HG03135 (cell line): Measurements from ENCODE around the gene P2RX3.
"Not testable (repeated sequence)": the region's sequence is repeated elsewhere in the genome, so short reads cannot be mapped to it uniquely, and the experiment has no call there.

ENCODE experiments used
- ATAC-seq: cut with Tn5 transposase; IDR thresholded peaks from one replicate; pipeline ENCODE4 v1.9.1; 2021; ENCODE audit warnings: mild to moderate bottlenecking, moderate library complexity; ENCODE audit not compliant: unreplicated experiment

The P2RX3 gene

DNA sequence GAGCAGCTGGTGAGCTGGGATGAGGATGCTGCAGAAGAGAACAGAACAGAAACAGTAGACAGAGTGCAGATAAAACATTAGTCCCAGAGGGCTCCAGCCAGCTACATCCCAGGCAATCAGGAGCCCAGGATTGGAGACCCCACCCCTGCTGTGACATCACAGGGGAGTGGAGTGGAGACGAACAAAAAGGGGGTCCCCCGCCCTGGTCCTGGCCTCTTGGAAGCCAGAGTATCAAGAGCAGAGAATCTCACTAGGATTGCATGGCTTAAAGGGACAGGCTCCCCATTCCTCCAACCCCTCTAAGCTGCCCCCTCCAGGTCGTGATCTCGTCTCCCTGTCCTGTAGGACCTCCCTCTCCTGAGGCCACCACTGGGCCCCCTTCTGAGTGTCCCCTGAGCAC is at the start of gene P2RX3:
P2RX3 (plus strand) TSS at position 211 of the 400 bp plus-strand sequence. CDS start 199 bp downstream, outside the sequence.
- ATAC-seq: no peak

DNA sequence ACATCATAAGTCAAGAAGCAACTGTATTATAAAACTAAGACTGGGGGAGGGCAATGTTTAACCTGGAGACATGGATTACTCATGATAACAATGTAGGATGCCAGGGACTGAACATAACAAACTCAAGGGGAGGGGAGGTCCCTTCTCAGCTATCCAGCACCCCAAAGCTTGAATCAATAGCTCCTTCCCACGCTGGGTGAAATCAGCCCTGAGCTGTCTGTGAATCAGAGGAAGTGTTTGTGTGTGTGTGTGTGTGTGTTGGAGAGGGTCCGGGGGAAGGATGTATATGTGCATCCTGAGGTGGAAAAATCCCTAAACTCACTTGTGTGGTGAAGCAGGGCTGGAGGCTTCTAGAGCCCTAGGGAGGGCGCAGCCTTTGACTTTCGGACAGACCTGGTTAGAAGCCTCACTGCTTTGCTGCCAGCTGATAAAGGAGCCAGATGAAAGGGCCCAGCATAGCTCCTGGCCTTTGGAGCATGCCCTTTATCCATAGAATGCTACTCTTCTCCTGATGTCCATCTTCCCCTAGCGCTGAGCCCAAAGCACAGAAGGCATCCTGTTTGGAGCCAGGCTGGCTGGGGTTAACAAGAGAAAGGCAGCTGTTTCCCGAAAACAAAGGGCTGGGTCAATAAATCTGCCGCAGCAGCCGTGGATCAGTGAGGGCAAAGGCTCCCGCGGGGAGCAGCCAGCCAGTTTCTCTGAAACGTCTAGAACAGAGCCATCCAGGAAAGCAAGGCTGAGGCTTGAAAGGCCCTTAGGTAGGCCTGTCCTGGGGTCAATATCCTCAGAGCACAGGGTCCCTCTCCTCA is 49.2 kb upstream of the P2RX3 start:
- no peak for ATAC-seq

DNA sequence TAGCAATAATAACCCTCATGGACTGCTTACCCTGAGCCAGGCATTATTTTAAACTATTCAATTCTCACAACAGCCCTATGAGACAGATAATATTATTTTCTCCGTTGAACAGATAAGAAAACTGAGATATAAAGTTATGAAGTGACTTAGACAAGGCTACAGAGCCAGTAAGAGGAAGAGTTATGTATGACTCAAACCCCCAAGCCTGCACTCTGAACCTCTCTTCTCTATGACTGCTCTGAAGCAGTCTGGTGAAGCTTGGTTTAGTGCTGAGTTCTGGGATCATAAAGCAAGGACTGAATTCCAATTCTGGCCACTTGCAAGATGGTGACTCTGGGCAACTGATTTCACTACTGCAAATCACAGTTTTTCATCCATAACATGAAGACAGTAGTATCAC is 47.9 kb upstream of the P2RX3 start:
- ATAC-seq: no peak

DNA sequence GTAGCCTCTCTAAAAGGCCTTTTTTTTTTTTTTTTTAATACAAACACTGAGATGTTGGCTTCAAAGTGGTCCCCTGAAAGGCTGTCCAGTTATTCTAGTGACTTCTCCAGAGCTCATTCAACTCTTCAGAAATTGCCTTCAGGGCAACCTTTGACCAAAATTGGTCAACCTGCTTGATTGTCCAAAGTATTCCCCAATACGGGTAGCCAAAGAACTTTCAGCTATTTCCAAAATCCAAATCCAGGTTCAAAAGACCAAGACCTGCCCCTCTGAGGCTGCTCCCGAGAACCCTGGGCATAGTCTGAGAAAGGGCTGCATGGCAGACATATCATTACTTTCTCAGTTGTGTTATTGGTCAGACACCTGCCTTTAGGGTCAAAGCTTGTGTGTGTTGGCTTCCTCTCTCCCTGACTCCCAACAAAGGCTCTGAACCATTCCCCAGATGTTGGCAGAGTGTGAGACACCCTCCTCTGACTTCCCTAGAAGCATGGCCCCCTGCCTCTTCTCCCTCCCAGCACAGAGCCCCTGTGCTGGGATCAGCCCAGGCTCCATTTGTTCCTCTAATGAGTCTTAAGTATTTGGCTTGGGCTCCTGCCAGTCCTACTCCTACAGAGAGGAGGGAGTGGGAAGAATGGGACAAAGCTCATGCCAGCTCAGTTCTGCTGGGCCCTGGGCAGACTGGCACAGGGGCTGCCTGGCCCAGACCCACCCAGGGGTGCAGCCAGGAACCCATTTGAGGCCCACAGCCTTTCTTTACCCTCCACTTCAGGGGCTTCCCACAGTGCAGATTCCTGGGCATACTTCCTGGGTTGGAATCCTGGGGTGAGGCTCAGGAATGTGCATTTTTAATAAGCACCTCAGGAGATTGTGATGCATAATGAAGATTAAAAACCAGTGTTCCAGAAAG is 43.7 kb upstream of the P2RX3 start:
- ATAC-seq: no peak

DNA sequence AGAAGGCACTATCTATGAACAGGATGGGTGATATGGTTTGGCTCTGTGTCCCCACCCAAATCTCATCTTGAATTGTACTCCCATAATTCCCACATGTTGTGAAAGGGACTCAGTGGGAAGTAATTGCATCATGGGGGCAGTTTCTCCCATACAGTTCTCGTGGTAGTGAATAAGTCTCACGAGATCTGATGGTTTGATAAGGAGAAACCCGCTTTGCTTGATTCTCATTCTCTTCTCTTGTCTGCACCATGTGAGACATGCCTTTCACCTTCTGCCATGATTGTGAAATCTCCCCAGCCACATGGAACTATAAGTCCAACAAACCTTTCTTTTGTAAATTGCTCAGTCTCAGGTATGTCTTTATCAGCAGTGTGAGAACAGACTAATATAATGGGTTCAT is 41.9 kb upstream of the P2RX3 start:
- not testable (repeated sequence) for ATAC-seq

DNA sequence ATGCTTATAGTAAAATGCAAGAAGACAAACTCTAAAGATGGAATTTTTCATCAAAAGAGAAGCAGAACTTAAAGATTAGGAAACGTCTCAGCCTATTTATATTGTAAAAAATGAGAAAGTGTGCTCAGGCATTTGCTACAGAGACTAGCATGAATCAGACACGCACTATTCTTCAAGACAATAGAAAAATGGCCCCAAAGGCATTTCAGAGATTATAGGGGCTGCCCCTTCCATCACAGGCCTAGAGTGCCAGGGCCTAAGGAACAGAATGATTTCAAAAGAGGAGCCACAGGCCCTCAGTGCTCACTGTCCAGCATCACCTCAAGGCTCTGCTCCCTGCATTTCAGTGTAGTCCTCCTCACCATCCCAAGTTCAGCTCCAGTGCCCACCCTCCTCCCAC is 40.9 kb upstream of the P2RX3 start:
- no peak for ATAC-seq

DNA sequence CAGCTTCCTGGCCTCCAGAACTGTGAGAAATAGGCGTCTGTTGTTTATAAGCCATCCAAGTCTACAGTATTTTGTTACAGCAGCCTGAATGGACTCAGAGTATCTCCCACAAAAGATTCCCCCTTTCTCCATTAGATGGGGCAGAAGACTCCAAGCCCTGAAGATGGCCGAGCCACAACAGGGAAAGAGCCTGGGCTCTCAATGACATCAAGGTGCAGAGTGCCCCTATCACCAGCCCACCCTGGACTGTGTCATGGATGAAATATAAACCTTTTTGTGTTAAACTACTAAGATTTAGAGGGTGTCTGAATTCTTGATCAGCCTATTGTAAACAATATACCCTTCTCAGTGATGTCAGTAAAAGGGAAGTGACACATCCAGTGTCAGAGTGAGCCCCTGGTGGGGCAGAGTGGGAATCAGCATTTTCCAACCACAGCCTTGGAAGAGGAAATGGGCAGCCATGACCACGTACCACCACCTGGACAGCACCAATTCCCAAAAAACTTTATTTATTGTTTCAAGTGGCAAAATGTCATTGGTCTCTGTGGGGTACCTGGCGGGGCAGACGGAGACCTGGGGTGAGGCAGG is 38.9 kb upstream of the P2RX3 start:
- no peak for ATAC-seq

DNA sequence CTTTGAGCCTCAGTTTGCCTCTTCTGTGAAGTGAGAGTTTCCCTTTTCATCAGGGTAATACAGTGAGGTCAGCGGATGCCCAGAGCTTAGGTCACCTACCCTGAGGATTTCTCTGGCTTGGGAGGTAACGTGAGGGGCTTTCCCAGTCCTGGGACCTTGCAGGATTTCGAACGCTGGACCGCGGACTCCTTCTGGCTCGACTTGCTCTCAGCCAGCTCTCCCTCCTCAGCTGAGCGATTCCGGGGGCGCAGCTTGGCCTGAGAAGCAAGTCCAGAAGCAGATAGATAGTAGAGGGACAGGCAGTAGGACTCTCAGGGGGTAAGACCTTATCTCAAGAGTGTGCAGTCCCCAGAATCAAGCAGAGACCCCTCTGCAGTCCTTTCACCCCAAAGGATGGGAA is 37.4 kb upstream of the P2RX3 start:
- ATAC-seq: no peak

DNA sequence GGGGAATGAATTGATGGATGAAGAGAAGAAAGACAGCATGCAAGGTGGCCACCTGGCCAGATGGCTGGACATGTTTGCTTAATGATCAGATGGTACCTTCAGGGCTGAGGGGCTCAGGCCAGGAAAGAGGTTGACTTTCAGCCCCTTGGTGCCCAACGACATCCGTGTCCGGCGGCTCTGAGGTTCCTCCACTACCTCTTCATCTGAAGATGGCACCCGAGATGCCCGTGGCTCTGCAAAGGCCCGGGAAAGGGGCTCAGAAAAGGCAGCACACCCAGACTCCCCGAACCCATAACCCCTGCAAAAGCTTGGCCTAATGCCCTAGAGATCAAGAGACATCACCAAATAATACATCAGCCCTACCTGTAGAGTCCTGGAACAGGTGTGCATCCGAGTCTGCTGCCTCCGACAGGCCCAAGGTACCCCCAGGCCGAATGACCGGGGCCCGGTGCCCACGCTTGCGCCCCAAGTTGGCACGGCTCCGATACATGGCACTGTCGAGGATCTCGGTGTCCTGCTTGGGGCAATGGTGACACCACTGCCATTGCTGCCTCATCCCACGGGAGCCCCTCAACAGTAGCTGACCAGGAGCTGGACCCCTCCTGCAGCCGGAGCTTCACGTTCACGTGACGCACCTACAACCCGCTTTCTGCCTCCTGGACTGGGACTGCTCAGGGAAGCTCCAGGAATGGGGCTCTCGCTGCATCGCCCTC is 36.3 kb upstream of the P2RX3 start:
- ATAC-seq: no peak

DNA sequence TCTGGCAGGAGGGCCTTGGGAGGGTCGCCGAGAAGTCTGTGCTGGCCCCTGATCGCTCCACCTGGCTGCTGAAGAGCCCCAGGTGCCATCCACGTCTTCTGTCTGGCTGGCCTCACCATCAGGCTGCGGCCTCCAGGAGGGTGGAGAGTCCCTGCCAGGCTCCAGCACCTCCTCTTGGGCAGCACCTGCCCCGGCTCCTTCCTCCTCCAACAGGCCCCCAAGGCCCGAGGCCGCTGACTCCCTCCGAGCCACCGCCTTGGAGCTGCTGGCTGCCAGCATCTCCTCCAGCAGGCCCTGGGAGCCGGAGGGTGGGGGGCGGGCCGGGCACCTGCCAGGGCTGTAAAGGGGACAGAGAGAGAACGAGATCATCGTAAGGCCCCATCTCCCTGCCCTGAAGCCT is 35.7 kb upstream of the P2RX3 start:
- no peak for ATAC-seq

DNA sequence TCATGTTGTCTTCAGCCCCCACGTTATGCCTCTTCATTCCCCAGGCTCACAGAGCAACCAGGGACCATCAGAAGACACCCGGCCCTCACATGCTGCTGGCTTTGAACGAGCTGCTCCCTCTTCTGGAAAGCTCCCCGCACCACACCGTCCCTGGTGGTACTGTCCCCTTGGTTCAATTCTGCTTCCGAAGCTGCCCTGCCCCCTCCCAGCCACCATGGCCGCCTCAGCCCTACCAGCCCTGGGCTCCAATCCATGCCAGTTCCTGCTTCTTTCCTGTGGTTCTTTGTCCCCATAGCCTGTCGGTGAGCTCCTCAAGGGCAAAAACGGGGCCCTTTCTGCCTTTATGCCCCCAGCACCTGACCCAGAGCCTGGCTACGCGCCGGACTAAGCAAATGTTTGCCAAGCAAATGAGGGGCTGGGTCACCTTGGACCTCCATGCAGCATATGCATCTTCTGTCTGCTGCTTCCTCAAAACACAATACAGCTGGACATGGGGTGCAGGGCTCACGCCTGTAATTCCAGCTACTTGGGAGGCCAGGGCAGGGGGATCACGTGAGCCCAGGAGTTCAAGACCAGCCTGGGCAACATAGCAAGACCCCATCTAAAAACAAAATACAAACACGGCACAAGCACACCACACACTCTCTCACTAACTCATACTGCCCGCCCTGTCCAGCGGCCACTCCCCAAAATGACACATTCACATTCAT is 34.7 kb upstream of the P2RX3 start:
- no peak for ATAC-seq

DNA sequence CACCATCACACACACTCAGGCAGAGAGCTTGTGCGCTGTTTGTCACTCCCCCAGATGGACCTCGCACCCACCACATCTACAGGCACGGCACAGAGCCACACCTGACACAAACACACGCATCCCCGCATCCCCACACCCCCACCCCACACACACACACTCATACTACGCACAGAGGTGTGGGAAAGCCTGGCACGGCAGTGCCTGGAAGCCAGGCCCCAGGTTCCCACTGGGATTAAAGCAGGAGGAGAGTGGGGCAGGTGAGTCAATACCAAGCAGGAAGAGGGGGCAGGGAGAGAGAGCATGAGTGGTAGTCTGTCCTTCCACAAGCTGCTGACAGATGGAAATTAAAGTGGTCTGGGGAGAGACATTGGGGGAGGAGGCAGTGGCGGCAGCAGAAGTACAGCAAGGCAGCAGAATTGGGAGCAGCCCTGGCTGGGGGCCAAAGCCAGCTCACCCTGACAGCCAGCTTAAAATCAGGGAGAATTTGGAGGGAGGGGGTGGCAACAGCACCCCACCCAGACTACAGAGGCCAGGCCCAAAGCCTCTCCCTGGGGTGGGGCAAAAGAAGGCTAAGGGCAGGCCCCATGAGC is 34.1 kb upstream of the P2RX3 start:
- ATAC-seq: no peak

DNA sequence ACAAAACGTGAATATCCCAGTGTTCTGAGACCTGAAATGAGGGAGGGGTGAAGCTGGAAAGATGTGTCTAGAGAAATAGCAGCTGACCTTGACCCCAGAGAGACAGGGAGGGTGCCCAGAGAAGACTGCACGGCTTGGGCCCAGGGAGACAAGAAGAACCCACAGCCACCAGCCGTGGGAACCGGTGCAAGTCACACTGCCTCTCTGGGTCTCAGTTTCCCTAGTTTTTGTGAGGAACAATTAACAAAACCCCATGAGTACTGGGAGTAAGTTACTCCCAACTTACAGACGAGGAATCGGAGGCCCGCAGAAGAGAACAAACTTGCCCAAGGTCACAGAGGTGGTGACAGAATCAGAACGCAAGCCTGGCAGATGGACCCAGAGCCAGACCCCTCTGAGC is 32.6 kb upstream of the P2RX3 start:
- ATAC-seq: no peak

DNA sequence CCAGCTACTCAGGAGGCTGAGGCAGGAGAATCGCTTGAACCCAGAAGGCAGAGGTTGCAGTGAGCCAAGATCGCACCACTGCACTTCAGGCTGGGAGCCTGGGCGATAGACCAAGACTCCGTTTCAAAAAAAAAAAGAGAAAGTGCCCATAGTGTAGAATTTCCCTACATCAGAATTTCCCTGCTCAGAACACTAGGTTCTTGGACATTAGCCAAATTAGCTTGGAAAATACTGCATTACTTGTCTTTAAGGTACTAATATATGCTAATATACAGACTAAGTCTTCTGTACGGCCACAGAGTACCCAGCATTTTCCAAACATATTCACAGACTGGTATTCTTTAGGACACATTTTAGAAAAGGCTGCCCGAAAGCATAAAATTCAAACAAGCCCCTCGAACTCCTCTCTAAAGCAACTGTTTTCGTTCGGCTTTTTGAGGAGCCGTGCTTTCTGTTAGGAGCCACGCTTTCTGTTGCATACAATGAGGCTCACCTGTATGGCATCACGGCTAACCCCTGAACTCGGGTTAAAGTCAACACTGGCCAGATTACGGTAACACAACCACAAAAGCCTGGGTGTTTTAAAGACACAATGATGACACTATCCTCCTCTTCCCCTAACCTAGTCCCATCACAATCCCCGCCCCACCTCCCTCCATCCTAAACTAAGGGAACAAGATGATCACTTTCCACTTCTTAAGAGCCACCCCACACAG is 31.8 kb upstream of the P2RX3 start:
- no peak for ATAC-seq

DNA sequence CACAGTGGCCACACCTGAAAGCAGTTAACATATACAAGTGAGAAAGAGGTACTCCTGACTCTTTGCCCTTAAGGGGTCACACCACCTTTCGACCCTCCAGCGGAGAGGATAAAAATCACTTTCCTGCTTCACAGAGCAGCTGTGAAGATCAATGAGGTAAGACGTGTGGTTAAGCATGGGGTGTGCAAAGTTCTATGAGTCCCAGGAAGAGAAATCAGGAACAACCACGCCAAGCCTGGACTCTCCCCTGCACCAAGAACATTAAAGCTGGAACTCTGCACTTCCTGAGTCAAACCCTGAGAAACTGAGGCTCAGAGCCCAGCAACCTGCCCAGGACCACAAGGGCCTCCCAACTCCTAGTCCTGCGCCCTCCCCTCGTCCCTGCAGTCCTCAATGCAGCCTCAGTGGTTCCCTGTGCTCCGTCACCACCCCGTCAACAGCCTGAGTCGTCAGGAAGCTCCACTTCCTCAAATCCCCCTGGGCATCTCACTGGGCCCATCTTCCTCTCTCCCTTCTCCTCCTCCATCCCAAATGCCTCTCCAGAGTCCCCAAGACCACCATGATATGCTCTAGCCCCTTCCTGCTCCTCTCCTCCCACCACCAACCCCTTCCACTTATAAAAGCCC is 31.1 kb upstream of the P2RX3 start:
- no peak for ATAC-seq

DNA sequence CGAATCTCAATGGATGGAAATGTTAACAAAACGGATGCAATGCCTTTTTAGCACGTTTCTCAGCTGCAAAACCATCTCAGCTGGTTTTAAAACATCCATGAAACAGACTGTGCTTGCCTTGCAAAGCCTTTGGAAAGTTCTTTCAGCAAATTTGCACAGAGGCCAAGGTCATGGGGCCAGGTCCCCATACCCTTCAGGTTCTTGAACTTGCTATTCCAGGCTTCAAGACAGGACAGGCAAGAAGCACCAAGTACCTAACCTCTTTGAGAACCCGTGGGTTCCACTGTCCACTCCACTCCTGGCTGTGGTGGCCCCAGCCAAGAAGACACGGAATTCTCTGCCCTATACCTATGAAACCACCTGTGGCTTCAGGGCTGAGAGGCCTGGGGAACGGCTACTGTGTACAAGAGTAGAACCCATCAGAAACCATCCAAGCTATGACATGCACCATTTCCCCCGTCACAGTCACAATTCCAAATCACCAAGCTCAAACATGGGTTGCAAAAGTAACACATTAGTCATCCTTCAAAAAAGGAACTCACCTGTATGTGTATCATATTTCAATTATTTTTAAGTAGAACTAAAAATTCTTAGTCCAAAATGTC is 30.4 kb upstream of the P2RX3 start:
- no peak for ATAC-seq

DNA sequence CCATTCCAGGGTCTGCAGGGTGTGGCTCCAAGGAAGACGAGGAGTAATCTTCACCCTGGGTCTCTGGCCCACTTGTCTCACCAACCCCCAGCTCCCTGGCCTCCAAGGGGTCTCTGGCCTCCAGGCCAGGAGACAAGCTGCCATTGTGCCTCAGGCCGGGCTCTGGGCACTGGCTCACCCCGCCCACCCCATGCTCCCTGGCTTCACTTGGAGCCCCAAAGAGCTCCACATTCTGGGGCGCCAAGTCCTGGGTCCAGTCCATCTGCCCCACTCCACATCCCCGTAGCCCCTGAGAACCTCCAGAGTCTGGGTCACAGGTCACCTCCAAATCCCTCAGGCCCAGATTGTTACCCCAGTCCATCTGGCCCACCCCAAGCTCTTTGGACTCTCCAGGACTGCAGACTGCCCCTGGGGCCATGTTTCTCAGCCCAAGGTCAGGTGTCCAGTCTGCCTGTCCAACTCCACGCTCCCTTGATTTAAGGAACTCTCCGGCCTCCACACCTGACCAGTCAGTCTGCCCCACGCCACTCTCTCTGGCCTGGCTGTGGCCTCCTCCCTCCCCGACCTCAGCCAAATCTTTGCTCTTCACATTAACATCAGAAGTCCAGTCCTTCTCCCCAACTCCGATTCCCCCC is 29.6 kb upstream of the P2RX3 start:
- no peak for ATAC-seq
